ENCODE data around the gene GFPT2.

GFPT2 gene

DNA sequence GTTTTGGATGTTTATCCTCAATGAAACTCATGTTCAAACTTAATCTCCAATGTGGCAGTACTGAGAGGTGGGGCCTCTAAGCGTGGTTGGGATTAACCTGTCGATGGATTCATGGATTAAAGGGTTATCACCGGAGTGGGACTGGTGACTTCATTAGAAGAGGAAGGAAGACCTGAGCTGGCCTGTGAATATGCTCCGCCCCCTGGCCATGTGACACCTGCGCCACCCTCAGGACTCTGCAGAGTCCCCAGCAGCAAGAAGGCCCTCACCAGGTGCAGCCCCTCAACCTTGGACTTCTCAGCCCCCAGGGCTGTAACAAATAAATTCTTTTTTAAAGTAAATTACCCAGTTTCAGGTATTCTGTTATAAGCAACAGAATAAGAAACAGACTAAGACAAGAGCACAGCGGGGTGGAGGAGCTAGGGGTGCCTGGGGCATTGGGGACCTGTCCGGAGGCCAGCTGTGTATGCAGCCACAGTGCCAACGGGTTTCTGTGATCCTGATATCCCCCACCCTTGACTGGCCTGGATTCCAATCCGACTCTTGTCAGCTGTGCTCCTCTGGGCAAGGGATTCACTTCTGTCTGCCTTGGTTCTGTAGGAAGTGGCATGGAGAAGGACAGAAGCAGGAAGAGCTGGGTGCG is 58.1 kb downstream of the GFPT2 start:
- DNase-seq (ENCODE audit: extremely low read depth, low read depth): no peak
- H3K4me3 ChIP-seq (replicated peaks; ENCODE audit: low read depth, low read length): no peak overlapping the region
- no peak for TF ChIP-seq CTCF (IDR thresholded peaks at IDR 0.05; ENCODE audit: low read depth, low read length, missing control alignments)

DNA sequence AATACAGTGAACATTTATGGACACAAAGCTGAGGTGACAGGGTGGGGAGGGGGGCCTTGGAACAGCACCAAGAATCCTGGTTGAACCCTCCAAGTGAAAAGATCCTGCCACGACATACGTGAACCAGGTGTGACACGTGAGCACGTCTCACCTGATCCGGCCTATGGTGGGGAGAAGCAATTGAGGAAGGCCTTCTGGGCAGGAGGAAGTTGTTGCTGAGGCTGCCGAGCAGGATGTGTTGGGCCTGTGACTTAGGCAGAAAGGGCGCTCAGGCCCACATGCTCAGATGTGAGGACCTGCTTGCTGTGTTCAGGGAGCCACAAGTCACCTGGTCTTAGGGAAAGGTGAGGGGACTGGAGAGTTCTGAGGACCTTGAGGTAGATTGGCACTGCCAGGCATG is 58.7 kb downstream of the GFPT2 start:
- TF ChIP-seq CTCF (IDR thresholded peaks at IDR 0.05; ENCODE audit: low read depth, low read length, missing control alignments): no peak

GRCh38 chr5:180291943-180292831 is 60.9 kb downstream of the GFPT2 start, which contains the start of gene MAPK9:
Gene MAPK9 (minus strand): TSS chr5:180292083. CDS start chr5:180280561, 11,522 bp downstream.
- no peak for DNase-seq (ENCODE audit: extremely low read depth, low read depth)
- peak within 1 kb of the TSS; percentile 66 for H3K4me3 ChIP-seq (replicated peaks; ENCODE audit: low read depth, low read length)
- TF ChIP-seq CTCF (IDR thresholded peaks at IDR 0.05; ENCODE audit: low read depth, low read length, missing control alignments): no peak

More for the DNA sequence above, 58.7 kb downstream of the GFPT2 start:
- no peak for DNase-seq (ENCODE audit: extremely low read depth, low read depth)
- H3K4me3 ChIP-seq (replicated peaks; ENCODE audit: low read depth, low read length): no peak overlapping the region

DNA sequence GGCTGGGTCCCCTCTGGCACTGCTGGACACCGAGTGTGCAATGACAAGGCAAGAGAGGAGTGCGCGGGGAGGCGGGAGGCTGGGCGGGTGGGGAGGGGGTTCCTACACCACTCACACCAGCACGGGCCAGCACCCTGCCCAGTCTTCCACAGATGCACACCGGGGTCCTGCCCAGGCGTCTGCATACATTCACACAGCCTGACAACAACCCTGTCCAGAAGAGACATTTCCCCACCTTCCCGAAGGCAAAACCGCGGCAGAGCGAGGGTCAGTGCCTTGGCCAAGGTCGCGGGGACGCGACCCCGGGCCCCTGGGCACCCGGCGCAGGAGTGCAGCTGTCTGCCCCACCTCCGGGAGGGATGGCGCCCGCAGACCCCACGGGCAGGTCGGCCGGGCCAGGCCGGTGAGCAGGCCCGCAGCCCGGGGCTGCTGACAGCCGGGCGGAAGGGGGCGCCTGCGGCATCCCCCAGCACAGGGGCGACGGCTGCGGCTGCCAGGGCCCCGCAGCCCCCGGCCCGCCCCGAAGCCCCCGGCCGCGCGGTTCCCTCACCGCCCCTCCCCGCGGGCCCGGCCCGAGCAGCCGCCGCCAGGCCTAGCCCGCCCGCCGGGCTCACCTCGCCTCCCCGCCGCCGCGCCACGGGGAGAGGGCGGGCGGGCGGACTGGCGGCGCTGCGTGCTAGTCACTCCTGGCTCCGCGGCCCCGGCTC is 61.7 kb downstream of the GFPT2 start:
- DNase-seq (ENCODE audit: extremely low read depth, low read depth): no peak
- H3K4me3 ChIP-seq (replicated peaks; ENCODE audit: low read depth, low read length): peak overlapping the region; percentile 66
- no peak for TF ChIP-seq CTCF (IDR thresholded peaks at IDR 0.05; ENCODE audit: low read depth, low read length, missing control alignments)

DNA sequence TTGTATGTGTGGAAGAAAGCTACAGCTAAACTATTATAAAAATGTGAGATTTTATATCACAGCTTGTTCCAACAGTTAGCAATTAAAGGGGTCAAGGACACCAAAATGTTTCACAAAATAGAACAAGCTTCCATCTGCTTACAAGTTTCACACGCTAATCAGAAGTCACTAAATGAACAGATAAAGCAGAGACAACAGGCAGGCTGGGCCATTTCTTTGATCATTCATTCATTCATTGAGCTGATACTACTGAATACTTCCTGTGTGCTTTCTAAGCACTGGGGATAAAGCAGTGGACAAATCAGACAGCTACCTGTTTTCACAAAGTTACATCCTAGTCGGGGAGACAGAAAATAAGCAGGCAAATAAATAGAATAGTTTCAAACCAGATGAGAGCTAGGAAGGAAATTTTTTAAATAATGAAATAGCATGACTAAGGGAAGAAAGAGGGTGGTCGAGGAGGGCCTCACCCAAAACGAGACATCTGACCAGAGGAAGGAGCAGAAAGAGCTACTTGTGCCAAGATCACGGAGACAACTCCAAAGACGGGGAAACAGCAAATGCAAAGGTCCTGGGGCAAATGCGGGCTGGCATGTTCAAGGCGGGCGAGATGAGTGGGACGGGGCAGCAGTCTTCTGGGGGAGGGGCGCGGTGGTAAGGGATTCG is 62.4 kb downstream of the GFPT2 start:
- DNase-seq (ENCODE audit: extremely low read depth, low read depth): no peak
- peak overlapping the region; percentile 66 for H3K4me3 ChIP-seq (replicated peaks; ENCODE audit: low read depth, low read length)
- TF ChIP-seq CTCF (IDR thresholded peaks at IDR 0.05; ENCODE audit: low read depth, low read length, missing control alignments): no peak

- no peak overlapping the region for H3K4me3 ChIP-seq (replicated peaks; ENCODE audit: low read depth, low read length)
- no peak for DNase-seq (ENCODE audit: extremely low read depth, low read depth)
- TF ChIP-seq CTCF (IDR thresholded peaks at IDR 0.05; ENCODE audit: low read depth, low read length, missing control alignments): no peak
Observed at GRCh38 chr5:180289966-180290365, 63.2 kb downstream of the GFPT2 start.

All from HFF-Myc (cell line).